Bone marrow (tissue), 2 donors: ENCODE measurements around the gene EML4.
"Not testable (repeated sequence)": the region's sequence is repeated elsewhere in the genome, so short reads cannot be mapped to it uniquely, and the experiment has no call there.

Experiments used
- DNase-seq, 2 donors: peaks; one replicate each; lab custom pipeline; 2025; lab: John Stamatoyannopoulos, UW

EML4 gene

GRCh38 chr2:42360493-42360889 lies 191.3 kb downstream of the EML4 start:
- peak in 1 of 2 donors; percentile 40 for DNase-seq

- DNase-seq = peak; percentile 88 to 99
Observed at GRCh38 chr2:42360890-42361727, 192.0 kb downstream of the EML4 start, which contains the start of gene COX7A2L. Gene COX7A2L (minus strand): TSS chr2:42361217. CDS start chr2:42361161, 56 bp downstream.

- no peak for DNase-seq
Observed at GRCh38 chr2:42361728-42362283, 192.7 kb downstream of the EML4 start.

GRCh38 chr2:42363413-42363812 lies 194.3 kb downstream of the EML4 start:
- DNase-seq = no peak

GRCh38 chr2:42364658-42365057 lies 195.5 kb downstream of the EML4 start:
- DNase-seq = no peak

- no peak for DNase-seq
Observed at GRCh38 chr2:42366411-42366810, 197.3 kb downstream of the EML4 start.

- DNase-seq = no peak
Observed at GRCh38 chr2:42367835-42368234, 198.7 kb downstream of the EML4 start.

GRCh38 chr2:42368817-42369531 lies 199.8 kb downstream of the EML4 start:
- DNase-seq = no peak

- DNase-seq = no peak
Observed at GRCh38 chr2:42369532-42370229, 200.5 kb downstream of the EML4 start.

GRCh38 chr2:42371611-42372473 lies 202.7 kb downstream of the EML4 start:
- no peak for DNase-seq

- no peak for DNase-seq
Observed at GRCh38 chr2:42372474-42373200, 203.5 kb downstream of the EML4 start.

GRCh38 chr2:42376758-42377157 lies 207.6 kb downstream of the EML4 start:
- no peak for DNase-seq

- no peak for DNase-seq
Observed at GRCh38 chr2:42378415-42378814, 209.3 kb downstream of the EML4 start.

GRCh38 chr2:42380026-42380425 lies 210.9 kb downstream of the EML4 start:
- DNase-seq = not testable (repeated sequence)

- no peak for DNase-seq
Observed at GRCh38 chr2:42382144-42382543, 213.0 kb downstream of the EML4 start.
